GM12878 (cell line): ENCODE data around the gene SP6. TPM values are rescaled to one million over a fixed set of nuclear protein-coding genes. Genes with fewer than 3 reads are reported as not detected.
A peak's percentile ranks its signal among the peaks of the same experiment; 100 is the strongest.

Experiments used
- E4F1 ChIP-seq: fragments of 450-650 bp; IDR thresholded peaks from 2 replicates; pipeline ENCODE4 v1.6.1; 2018; ENCODE audit warnings: borderline replicate concordance, mild to moderate bottlenecking; ENCODE audit not compliant: partially characterized antibody
- ETV6 ChIP-seq, 2 experiments: fragments of 450-650 bp in 1 of 2; IDR thresholded peaks in 1 of 2; conservative IDR thresholded peaks in 1 of 2; 2 replicates each; pipeline ENCODE4 v1.6.1; 2014; ENCODE audit warnings: antibody characterized with exemption in 1 of 2, borderline replicate concordance in 1 of 2, low read depth in 1 of 2, mild to moderate bottlenecking in 1 of 2, moderate library complexity in 1 of 2
- GABPA ChIP-seq: IDR thresholded peaks from 2 replicates; pipeline ENCODE4 v1.6.1; 2014; ENCODE audit warnings: antibody characterized with exemption, low read depth, mild to moderate bottlenecking, inconsistent platforms
- HSF1 ChIP-seq: fragments of 150-350 bp; IDR thresholded peaks from 2 replicates; pipeline ENCODE4 v1.6.1; 2014; ENCODE audit warnings: mild to moderate bottlenecking, low read depth, low read length
- MEF2A ChIP-seq: IDR thresholded peaks from 2 replicates; pipeline ENCODE4 v1.6.1; 2011; ENCODE audit warnings: low read depth, mild to moderate bottlenecking, low read length, moderate library complexity; ENCODE audit not compliant: insufficient read depth
- MYB ChIP-seq: fragments of 150-350 bp; IDR thresholded peaks from 2 replicates; pipeline ENCODE4 v1.6.1; 2014; ENCODE audit warnings: mild to moderate bottlenecking, low read depth, low read length, borderline replicate concordance
- NFYB ChIP-seq: IDR thresholded peaks from 2 replicates; pipeline ENCODE4 v1.6.1; 2011; ENCODE audit warnings: low read depth, mild to moderate bottlenecking, low read length, improper control_type of control experiment, moderate library complexity; ENCODE audit not compliant: insufficient read depth
- NKRF ChIP-seq: fragments of 450-650 bp; conservative IDR thresholded peaks from 2 replicates; pipeline ENCODE4 v1.6.1; 2017; ENCODE audit warnings: mild to moderate bottlenecking, moderate library complexity
- POU2F2 ChIP-seq: IDR thresholded peaks from 3 replicates; pipeline ENCODE4 v1.6.1; 2011; ENCODE audit warnings: low read depth, mild to moderate bottlenecking, low read length, borderline replicate concordance
- RAD21 ChIP-seq: IDR thresholded peaks from 2 replicates; pipeline ENCODE4 v1.6.1; 2011; ENCODE audit warnings: mild to moderate bottlenecking, low read depth, low read length, moderate library complexity; ENCODE audit not compliant: insufficient read depth
- REST ChIP-seq: IDR thresholded peaks from 2 replicates; pipeline ENCODE4 v1.6.1; 2012; ENCODE audit warnings: mild to moderate bottlenecking, low read depth, low read length
- TCF12 ChIP-seq: IDR thresholded peaks from 2 replicates; pipeline ENCODE4 v1.6.1; 2011; ENCODE audit warnings: low read depth, mild to moderate bottlenecking, low read length
- ZNF207 ChIP-seq: fragments of 450-650 bp; IDR thresholded peaks from 2 replicates; pipeline ENCODE4 v1.6.1; 2014; ENCODE audit warnings: antibody characterized with exemption, mild to moderate bottlenecking, borderline replicate concordance
- polyA plus RNA-seq, 11 experiments: library from polyadenylated mRNA; depleted of rRNA in 4 of 11; unstranded in 6 of 11; stranded (reverse) in 5 of 11; fragments of >200 nt; fragmentation: Nextera tagmentation in 4 of 11; fragmentation: Illumina TruSeq in 1 of 11; extraction: Ambion mirVana in 4 of 11; extraction: Trizol in 1 of 11; gene quantifications; 1 replicate in 1 of 11; 2 replicates in 10 of 11; pipeline versions ENCODE4 v1.2.1 to v1.2.3, GENCODE V29; 2011 to 2016; ENCODE audit warnings: inconsistent platforms in 2 of 11, missing spikeins in 2 of 11, low read depth in 1 of 11
- total RNA-seq, 4 experiments: library from RNA; depleted of rRNA in 3 of 4; stranded (reverse); fragments of >200 nt in 3 of 4; fragmentation: Illumina TruSeq in 1 of 4; extraction: Trizol in 1 of 4; gene quantifications; 2 replicates each; pipeline versions ENCODE4 v1.2.1 to v1.2.3, GENCODE V29; 2013 to 2021
- TF ChIP-seq, protein P1 (sequence below), 3 experiments: IDR thresholded peaks in 2 of 3; conservative IDR thresholded peaks in 1 of 3; 2 replicates each; pipeline ENCODE4 v1.5.1; 2011; ENCODE audit warnings: low read depth in 3 of 3, low read length in 3 of 3, mild to moderate bottlenecking in 3 of 3, control low read depth in 2 of 3, moderate library complexity in 2 of 3, inconsistent platforms in 1 of 3, mixed read lengths in 1 of 3; ENCODE audit not compliant: control insufficient read depth in 2 of 3, insufficient read depth in 1 of 3; ENCODE audit errors: extremely low read depth in 1 of 3

SP6 gene
- total and polyA plus RNA-seq, 10 of the 15 experiments (the other 5 are each of a cell fraction or from before 2014, with no cell fraction given), result 0.05 to 0.15 (median 0.06) TPM; not detected in 7

DNA sequence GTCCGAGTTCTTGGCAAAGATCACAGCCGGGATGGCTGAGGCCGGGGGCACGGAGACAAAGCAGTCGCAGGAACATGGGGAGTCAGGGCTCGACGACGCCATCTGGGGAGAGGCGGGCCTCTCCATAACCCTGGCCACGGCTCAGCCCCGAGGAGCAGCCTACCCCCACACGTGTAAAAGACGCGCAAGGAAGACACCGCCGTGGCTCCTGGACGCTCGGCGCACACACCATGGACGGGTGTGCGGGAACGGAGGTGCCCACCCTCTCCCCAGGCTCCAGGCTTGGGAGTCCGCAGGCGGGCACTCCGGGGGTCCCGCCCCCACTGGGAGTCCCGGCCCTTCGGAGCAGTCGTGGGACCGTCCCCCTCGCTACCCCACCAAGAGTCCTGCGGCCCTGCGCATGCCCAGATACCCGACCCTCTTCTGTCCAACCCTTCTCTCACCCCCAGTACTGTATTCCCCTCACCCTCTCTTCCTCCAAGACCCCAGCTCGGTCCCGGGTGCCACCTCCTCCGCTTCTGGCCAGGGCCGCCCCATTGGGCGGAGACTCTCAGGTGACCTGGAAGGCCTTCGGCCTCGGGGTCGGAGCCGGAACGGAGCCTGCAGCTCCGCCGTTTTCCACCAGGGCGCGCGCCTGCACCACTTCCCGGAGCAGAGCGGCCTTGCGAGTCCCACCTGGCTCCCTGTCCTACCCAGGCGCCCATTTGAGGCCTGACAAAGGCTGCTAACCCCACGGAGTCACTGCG, 10.0 kb downstream of the SP6 start, which contains the start of gene SCRN2 (continued):
- TF ChIP-seq HSF1, result no peak
- no peak for TF ChIP-seq MEF2A
- 0 out of 2 replicates have a peak, but pooled peaks have one; percentile 52 for TF ChIP-seq ZNF207
- no peak for TF ChIP-seq REST
- no peak for TF ChIP-seq E4F1
- TF ChIP-seq, protein P1, sequence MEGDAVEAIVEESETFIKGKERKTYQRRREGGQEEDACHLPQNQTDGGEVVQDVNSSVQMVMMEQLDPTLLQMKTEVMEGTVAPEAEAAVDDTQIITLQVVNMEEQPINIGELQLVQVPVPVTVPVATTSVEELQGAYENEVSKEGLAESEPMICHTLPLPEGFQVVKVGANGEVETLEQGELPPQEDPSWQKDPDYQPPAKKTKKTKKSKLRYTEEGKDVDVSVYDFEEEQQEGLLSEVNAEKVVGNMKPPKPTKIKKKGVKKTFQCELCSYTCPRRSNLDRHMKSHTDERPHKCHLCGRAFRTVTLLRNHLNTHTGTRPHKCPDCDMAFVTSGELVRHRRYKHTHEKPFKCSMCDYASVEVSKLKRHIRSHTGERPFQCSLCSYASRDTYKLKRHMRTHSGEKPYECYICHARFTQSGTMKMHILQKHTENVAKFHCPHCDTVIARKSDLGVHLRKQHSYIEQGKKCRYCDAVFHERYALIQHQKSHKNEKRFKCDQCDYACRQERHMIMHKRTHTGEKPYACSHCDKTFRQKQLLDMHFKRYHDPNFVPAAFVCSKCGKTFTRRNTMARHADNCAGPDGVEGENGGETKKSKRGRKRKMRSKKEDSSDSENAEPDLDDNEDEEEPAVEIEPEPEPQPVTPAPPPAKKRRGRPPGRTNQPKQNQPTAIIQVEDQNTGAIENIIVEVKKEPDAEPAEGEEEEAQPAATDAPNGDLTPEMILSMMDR (IDR thresholded peaks at IDR 0.05 in 2 of 3, conservative IDR thresholded peaks at IDR 0.05 in 1 of 3; ENCODE audit: control insufficient read depth in 2 of 3, extremely low read depth in 1 of 3, insufficient read depth in 1 of 3, low read depth in 3 of 3, low read length in 3 of 3), result peak; percentile 93 to 98 (median 97)
- no peak for TF ChIP-seq MYB
- peak; percentile 86 for TF ChIP-seq TCF12
- TF ChIP-seq POU2F2, result 0 out of 3 replicates have a peak, but pooled peaks have one; percentile 27
- peak; percentile 59; the same call in 1 of the 2 replicates for TF ChIP-seq NKRF
- no peak for TF ChIP-seq ETV6 (conservative IDR thresholded peaks at IDR 0.05 in 1 of 2, IDR thresholded peaks at IDR 0.05 in 1 of 2; ENCODE audit: borderline replicate concordance in 1 of 2, low read depth in 1 of 2)
- peak; percentile 72; the same call in 1 of the 2 replicates for TF ChIP-seq GABPA
- peak; percentile 85 for TF ChIP-seq RAD21
- peak; percentile 94 for TF ChIP-seq NFYB
